ENCODE results near the gene CFAP97D1.

CFAP97D1 gene

DNA sequence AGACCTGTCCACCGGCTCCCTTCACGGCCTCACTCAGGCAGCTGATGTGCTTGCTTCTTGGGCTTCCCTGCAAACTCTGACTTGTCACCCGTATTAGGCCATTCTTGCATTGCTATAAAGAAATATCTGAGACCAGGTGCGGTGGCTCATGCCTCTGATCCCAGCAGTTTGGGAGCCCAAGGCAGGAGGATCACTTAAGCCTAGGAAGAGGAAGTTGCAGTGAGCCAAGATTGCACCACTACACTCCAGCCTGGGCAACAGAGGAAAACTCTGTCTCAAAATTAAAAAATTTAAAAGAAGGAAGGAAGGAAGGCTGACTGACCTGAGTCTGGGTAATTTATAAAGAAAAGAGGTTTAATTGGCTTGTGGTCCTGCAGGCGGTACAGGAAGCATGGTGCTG lies 38.6 kb upstream of the CFAP97D1 start:
- POLR2A ChIA-PET: no interaction called here
- H3K27me3 ChIP-seq (replicated peaks in 2 of 5; ENCODE audit: control insufficient read depth in 4 of 5, insufficient read depth in 5 of 5, low read length in 4 of 5): peaks cover 0 to 20% (median 10%) of the 10 kb centered on the region in 5 experiments

DNA sequence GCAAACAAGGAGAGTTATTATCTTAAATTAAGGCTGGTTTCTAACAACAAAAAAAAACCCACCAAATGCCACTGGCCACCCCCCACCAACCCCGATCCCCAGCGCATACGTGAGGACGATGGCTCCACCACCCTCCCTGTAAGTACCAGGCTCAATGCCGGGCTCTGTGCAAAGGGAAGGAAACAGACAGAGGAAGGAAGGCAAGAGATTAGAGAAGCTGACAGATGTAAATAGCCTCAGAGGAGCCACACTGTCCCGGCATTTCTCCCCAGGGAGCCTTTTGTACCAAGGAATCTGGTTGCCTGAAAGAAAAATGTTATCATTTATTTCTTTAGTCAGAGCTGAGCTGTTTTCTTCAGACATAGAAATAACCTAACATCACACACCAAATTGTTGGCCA lies 34.7 kb upstream of the CFAP97D1 start:
- H3K4me3 ChIP-seq (ENCODE audit: control insufficient read depth in 1 of 7, extremely low read depth in 1 of 7, insufficient read depth in 4 of 7, low read depth in 2 of 7, low read length in 6 of 7): no peak overlapping the region
- H3K4me1 ChIP-seq (ENCODE audit: control extremely low read depth in 1 of 4, control insufficient read depth in 4 of 4, insufficient read depth in 4 of 4, low read length in 3 of 4): peaks cover 0 to 8% (median 6%) of the 10 kb centered on the region in 4 experiments
- 0% methylated on average over 2 of the region's 6 CpGs for WGBS (ENCODE audit: insufficient coverage)
- no peak overlapping the region for H3K27ac ChIP-seq (ENCODE audit: insufficient read depth in 1 of 2, low read depth in 1 of 2, low read length in 2 of 2, poor library complexity in 1 of 2, severe bottlenecking in 2 of 2)
- no peaks in the 10 kb centered on the region for H3K36me3 ChIP-seq (ENCODE audit: control insufficient read depth in 4 of 4, insufficient read depth in 4 of 4, low read length in 3 of 4)
- DNase-seq: peak in 2 of 3 donors; percentile 22 to 25
- peaks cover 0 to 3% (median 0%) of the 10 kb centered on the region in 5 experiments for H3K9me3 ChIP-seq (ENCODE audit: control extremely low read depth in 1 of 5, control insufficient read depth in 4 of 5, insufficient read depth in 2 of 5, low read depth in 1 of 5, low read length in 4 of 5)
- ChIA-PET CTCF (interaction anchor here (1.6 kb wide), 1 partner anchor 14 kb away, joined by 3 read pairs; no protein-coding TSS in a partner anchor), POLR2A (no interaction called here)
- peaks cover 0 to 20% (median 11%) of the 10 kb centered on the region in 5 experiments for H3K27me3 ChIP-seq (replicated peaks in 2 of 5; ENCODE audit: control insufficient read depth in 4 of 5, insufficient read depth in 5 of 5, low read length in 4 of 5)

More for the DNA sequence above, 38.6 kb upstream of the CFAP97D1 start:
- WGBS (ENCODE audit: insufficient coverage): 97% methylated on average over 5 of the region's 5 CpGs
- Histone ChIP-seq H3K4me3 (ENCODE audit: control insufficient read depth in 1 of 7, extremely low read depth in 1 of 7, insufficient read depth in 4 of 7, low read depth in 2 of 7, low read length in 6 of 7) (no peak overlapping the region), H3K9me3 (ENCODE audit: control extremely low read depth in 1 of 5, control insufficient read depth in 4 of 5, insufficient read depth in 2 of 5, low read depth in 1 of 5, low read length in 4 of 5) (peaks cover 0 to 3% (median 0%) of the 10 kb centered on the region in 5 experiments), H3K36me3 (ENCODE audit: control insufficient read depth in 4 of 4, insufficient read depth in 4 of 4, low read length in 3 of 4) (no peaks in the 10 kb centered on the region), H3K27ac (ENCODE audit: insufficient read depth in 1 of 2, low read depth in 1 of 2, low read length in 2 of 2, poor library complexity in 1 of 2, severe bottlenecking in 2 of 2) (no peak overlapping the region), H3K4me1 (ENCODE audit: control extremely low read depth in 1 of 4, control insufficient read depth in 4 of 4, insufficient read depth in 4 of 4, low read length in 3 of 4) (peaks cover 0 to 6% (median 3%) of the 10 kb centered on the region in 4 experiments)
- DNase-seq: no peak
- CTCF ChIA-PET: interaction anchor here (0.8 to 2.3 kb wide), 3 partner anchors 17 to 47 kb away, joined by 3 to 11 read pairs (median 7); partner anchors contain the start of gene SOST

DNA sequence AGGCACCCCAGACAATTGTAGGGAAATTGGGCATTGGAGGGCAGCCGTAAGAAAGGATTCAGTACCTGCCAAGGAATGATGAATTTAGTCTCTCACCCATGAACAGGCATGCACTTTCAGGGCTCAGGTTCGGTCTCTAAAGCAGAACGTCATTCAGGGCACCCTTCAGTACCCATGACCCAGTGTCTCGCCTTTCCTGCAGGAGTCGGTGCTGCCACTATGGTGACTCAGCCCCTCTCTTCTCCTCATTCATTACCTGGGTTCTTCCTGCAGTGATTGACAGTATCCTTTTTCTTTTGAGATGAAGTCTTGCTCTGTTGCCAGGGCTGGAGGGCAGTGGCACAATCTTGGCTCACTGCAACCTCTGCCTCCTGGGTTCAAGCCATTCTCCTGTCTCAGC lies 30.1 kb upstream of the CFAP97D1 start:
- Histone ChIP-seq H3K27me3 (replicated peaks in 2 of 5; ENCODE audit: control insufficient read depth in 4 of 5, insufficient read depth in 5 of 5, low read length in 4 of 5) (peaks cover 0 to 26% (median 18%) of the 10 kb centered on the region in 5 experiments), H3K4me3 (ENCODE audit: control insufficient read depth in 1 of 7, extremely low read depth in 1 of 7, insufficient read depth in 4 of 7, low read depth in 2 of 7, low read length in 6 of 7) (no peak overlapping the region), H3K27ac (ENCODE audit: insufficient read depth in 1 of 2, low read depth in 1 of 2, low read length in 2 of 2, poor library complexity in 1 of 2, severe bottlenecking in 2 of 2) (no peak overlapping the region), H3K36me3 (ENCODE audit: control insufficient read depth in 4 of 4, insufficient read depth in 4 of 4, low read length in 3 of 4) (no peaks in the 10 kb centered on the region), H3K4me1 (ENCODE audit: control extremely low read depth in 1 of 4, control insufficient read depth in 4 of 4, insufficient read depth in 4 of 4, low read length in 3 of 4) (peaks cover 0 to 12% (median 8%) of the 10 kb centered on the region in 4 experiments), H3K9me3 (ENCODE audit: control extremely low read depth in 1 of 5, control insufficient read depth in 4 of 5, insufficient read depth in 2 of 5, low read depth in 1 of 5, low read length in 4 of 5) (no peaks in the 10 kb centered on the region)
- POLR2A ChIA-PET: no interaction called here
- no peak for DNase-seq
- CTCF ChIA-PET: interaction anchor here (0.8 to 2.1 kb wide), 6 partner anchors 9 to 52 kb away, joined by 3 to 7 read pairs (median 4); partner anchors contain the start of gene SOST
- 52% methylated on average over 5 of the region's 5 CpGs for WGBS (ENCODE audit: insufficient coverage)

DNA sequence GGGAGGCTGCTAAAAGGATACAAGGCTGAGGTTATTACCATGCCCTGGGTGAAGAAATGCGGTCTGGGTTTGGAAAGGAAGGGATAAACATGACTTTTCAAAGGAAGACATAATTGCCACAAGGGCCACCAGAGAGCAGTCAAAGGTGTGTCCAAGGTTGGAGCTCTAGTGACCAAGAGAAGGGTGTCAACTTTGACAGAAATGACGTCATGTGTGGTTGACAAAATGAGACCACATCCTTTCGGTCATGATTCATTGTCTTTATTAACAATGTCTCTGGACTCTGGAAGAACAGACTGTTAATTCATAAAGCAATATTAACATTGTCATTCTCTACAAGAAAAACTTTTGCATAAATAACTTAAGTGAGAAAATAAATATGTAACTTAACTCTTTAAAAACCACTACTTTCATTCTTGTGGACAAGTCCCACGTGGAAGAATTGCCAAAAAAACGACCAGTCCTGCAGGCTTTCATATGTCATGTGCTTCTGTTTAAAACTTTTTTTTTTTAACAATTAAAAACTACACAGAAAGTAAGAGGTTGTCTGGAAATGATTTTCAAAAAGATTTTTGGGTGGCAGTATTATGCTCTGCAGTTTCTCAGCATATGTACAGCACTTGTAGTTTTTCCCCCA lies 26.6 kb upstream of the CFAP97D1 start:
- 60% methylated on average over 2 of the region's 5 CpGs for WGBS (ENCODE audit: insufficient coverage)
- peak; percentile 31 to 58 (median 42) for DNase-seq

DNA sequence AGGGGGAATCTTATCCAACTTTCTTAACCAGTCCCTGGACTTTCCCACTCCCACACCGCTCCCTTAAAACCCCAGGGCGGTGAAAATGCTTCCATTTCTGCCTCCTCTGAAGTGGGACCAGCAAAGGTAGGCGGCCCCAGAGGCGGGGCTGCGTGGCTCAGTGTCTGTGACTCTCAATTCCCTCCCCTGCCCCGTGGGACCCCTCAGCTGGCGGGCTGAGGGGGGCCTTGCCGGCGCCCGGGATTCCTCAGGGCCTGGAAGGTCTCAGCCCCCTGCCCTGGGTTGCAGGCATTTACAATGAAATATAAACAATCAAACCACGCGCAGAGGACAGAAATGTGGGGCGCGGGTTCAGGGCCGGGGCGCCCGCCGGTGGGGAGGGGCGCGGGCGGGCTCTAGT lies 25.3 kb upstream of the CFAP97D1 start:
- Histone ChIP-seq H3K36me3 (ENCODE audit: control insufficient read depth in 4 of 4, insufficient read depth in 4 of 4, low read length in 3 of 4) (no peaks in the 10 kb centered on the region), H3K9me3 (ENCODE audit: control extremely low read depth in 1 of 5, control insufficient read depth in 4 of 5, insufficient read depth in 2 of 5, low read depth in 1 of 5, low read length in 4 of 5) (no peaks in the 10 kb centered on the region), H3K27ac (ENCODE audit: insufficient read depth in 1 of 2, low read depth in 1 of 2, low read length in 2 of 2, poor library complexity in 1 of 2, severe bottlenecking in 2 of 2) (no peak overlapping the region), H3K4me1 (ENCODE audit: control extremely low read depth in 1 of 4, control insufficient read depth in 4 of 4, insufficient read depth in 4 of 4, low read length in 3 of 4) (peaks cover 0 to 11% (median 9%) of the 10 kb centered on the region in 4 experiments), H3K27me3 (replicated peaks in 2 of 5; ENCODE audit: control insufficient read depth in 4 of 5, insufficient read depth in 5 of 5, low read length in 4 of 5) (peaks cover 0 to 50% (median 35%) of the 10 kb centered on the region in 5 experiments), H3K4me3 (ENCODE audit: control insufficient read depth in 1 of 7, extremely low read depth in 1 of 7, insufficient read depth in 4 of 7, low read depth in 2 of 7, low read length in 6 of 7) (peak overlapping the region in 1 of 7 experiments; percentile 46)
- DNase-seq: no peak
- ChIA-PET POLR2A (no interaction called here), CTCF (interaction anchor here (0.6 to 20.0 kb wide), 4 partner anchors 41 to 178 kb away, joined by 3 to 555 read pairs (median 5); no protein-coding TSS in a partner anchor)
- WGBS (ENCODE audit: insufficient coverage): 33% methylated on average over 10 of the region's 21 CpGs

More for the DNA sequence above, 26.6 kb upstream of the CFAP97D1 start:
- Histone ChIP-seq H3K27ac (ENCODE audit: insufficient read depth in 1 of 2, low read depth in 1 of 2, low read length in 2 of 2, poor library complexity in 1 of 2, severe bottlenecking in 2 of 2) (no peak overlapping the region), H3K4me1 (ENCODE audit: control extremely low read depth in 1 of 4, control insufficient read depth in 4 of 4, insufficient read depth in 4 of 4, low read length in 3 of 4) (peaks cover 0 to 16% (median 10%) of the 10 kb centered on the region in 4 experiments), H3K9me3 (ENCODE audit: control extremely low read depth in 1 of 5, control insufficient read depth in 4 of 5, insufficient read depth in 2 of 5, low read depth in 1 of 5, low read length in 4 of 5) (no peaks in the 10 kb centered on the region), H3K4me3 (ENCODE audit: control insufficient read depth in 1 of 7, extremely low read depth in 1 of 7, insufficient read depth in 4 of 7, low read depth in 2 of 7, low read length in 6 of 7) (no peak overlapping the region), H3K27me3 (replicated peaks in 2 of 5; ENCODE audit: control insufficient read depth in 4 of 5, insufficient read depth in 5 of 5, low read length in 4 of 5) (peaks cover 0 to 45% (median 29%) of the 10 kb centered on the region in 5 experiments), H3K36me3 (ENCODE audit: control insufficient read depth in 4 of 4, insufficient read depth in 4 of 4, low read length in 3 of 4) (no peaks in the 10 kb centered on the region)
- ChIA-PET CTCF (interaction anchor here (0.5 to 20.0 kb wide), 2 partner anchors 56 to 638 kb away, joined by 5 to 555 read pairs; no protein-coding TSS in a partner anchor), POLR2A (interaction anchor here (0.5 kb wide), 1 partner anchor 39 kb away, joined by 3 read pairs; no protein-coding TSS in a partner anchor)

- peak overlapping the region in 2 of 7 experiments; percentile 34 to 46 for H3K4me3 ChIP-seq (ENCODE audit: control insufficient read depth in 1 of 7, extremely low read depth in 1 of 7, insufficient read depth in 4 of 7, low read depth in 2 of 7, low read length in 6 of 7)
- peak in 2 of 3 donors; percentile 79 to 81 for DNase-seq
- H3K4me1 ChIP-seq (ENCODE audit: control extremely low read depth in 1 of 4, control insufficient read depth in 4 of 4, insufficient read depth in 4 of 4, low read length in 3 of 4): peaks cover 0 to 11% (median 9%) of the 10 kb centered on the region in 4 experiments
- ChIA-PET CTCF (interaction anchor here (0.8 to 20.0 kb wide), 4 partner anchors 32 to 179 kb away, joined by 4 to 555 read pairs (median 5); no protein-coding TSS in a partner anchor), POLR2A (interaction anchor here (1.0 kb wide), 1 partner anchor 55 kb away, joined by 3 read pairs; no protein-coding TSS in a partner anchor)
- H3K27ac ChIP-seq (ENCODE audit: insufficient read depth in 1 of 2, low read depth in 1 of 2, low read length in 2 of 2, poor library complexity in 1 of 2, severe bottlenecking in 2 of 2): no peak overlapping the region
- H3K36me3 ChIP-seq (ENCODE audit: control insufficient read depth in 4 of 4, insufficient read depth in 4 of 4, low read length in 3 of 4): no peaks in the 10 kb centered on the region
- no peaks in the 10 kb centered on the region for H3K9me3 ChIP-seq (ENCODE audit: control extremely low read depth in 1 of 5, control insufficient read depth in 4 of 5, insufficient read depth in 2 of 5, low read depth in 1 of 5, low read length in 4 of 5)
- 4% methylated on average over 53 of the region's 60 CpGs for WGBS (ENCODE audit: insufficient coverage)
- peaks cover 0 to 50% (median 32%) of the 10 kb centered on the region in 5 experiments for H3K27me3 ChIP-seq (replicated peaks in 2 of 5; ENCODE audit: control insufficient read depth in 4 of 5, insufficient read depth in 5 of 5, low read length in 4 of 5)
Measured at GRCh38 chr17:43755389-43755875, 24.8 kb upstream of the CFAP97D1 start.

All from common myeloid progenitor, CD34-positive (primary cell).